HepG2 (cell line): ENCODE results near the gene VARS1. TPM values are rescaled to one million over a fixed set of nuclear protein-coding genes. Genes with fewer than 3 reads are reported as not detected.
A peak's percentile ranks its signal among the peaks of the same experiment; 100 is the strongest.

ENCODE experiments used
- ATAC-seq: fragments of 200-7000 bp; cut with Tn5 transposase; 3 replicates; pipeline ENCODE4 v1.9.1; 2020; ENCODE audit warnings: mild to moderate bottlenecking, moderate library complexity
- BruUV-seq: library from RNA; stranded (reverse); fragments of 400-500 nt; replicated peaks from 2 replicates; lab custom pipeline; 2021; lab: Mats Ljungman, UMichigan
- CTCF ChIA-PET: fragments of 300-600 bp; formaldehyde crosslinking; extraction: SDS; loops from one replicate; lab custom pipeline; 2021; ENCODE audit warnings: low total read pairs, inconsistent platforms, low intra/inter-chr PET ratio; lab: Yijun Ruan, JAX
- POLR2A ChIA-PET: fragments of 350-600 bp; sonication (Branson Sonifier 250); formaldehyde crosslinking; loops from one replicate; lab custom pipeline; 2020; ENCODE audit warnings: antibody characterized with exemption, inconsistent platforms; lab: Yijun Ruan, JAX
- DNase-seq: peaks from one replicate; pipeline ENCODE4 v3.0.0-alpha.2; 2015; ENCODE audit warnings: low spot score
- FAIRE-seq: peaks from 3 replicates; lab custom pipeline; 2011; peaks lifted over from hg19 to GRCh38; lab: Jason Lieb, UNC
- H2AFZ ChIP-seq: one replicate; pipeline ENCODE4 v1.6.1; 2011; ENCODE audit warnings: low read length, inconsistent platforms
- H3K27ac ChIP-seq: fragments of 300-600 bp; 3 replicates; pipeline ENCODE4 v1.8.0; 2011; ENCODE audit warnings: mixed run types, mild to moderate bottlenecking, mixed read lengths, low read length, inconsistent platforms; ENCODE audit not compliant: insufficient read depth; ENCODE audit errors: extremely low read length
- H3K27me3 ChIP-seq, 2 experiments: fragments of 200-600 bp in 1 of 2; 2 replicates in 1 of 2; 3 replicates in 1 of 2; pipeline versions ENCODE4 v1.6.0 to v1.8.0; 2011; ENCODE audit warnings: low read length in 2 of 2, mild to moderate bottlenecking in 2 of 2, moderate library complexity in 2 of 2, inconsistent platforms in 1 of 2; ENCODE audit not compliant: insufficient read depth in 2 of 2, control insufficient read depth in 1 of 2
- H3K36me3 ChIP-seq, 2 experiments: fragments of 200-600 bp in 1 of 2; replicated peaks in 1 of 2; 2 replicates in 1 of 2; 3 replicates in 1 of 2; pipeline versions ENCODE4 v1.5.1 to v1.8.0; 2011; ENCODE audit warnings: low read length in 2 of 2, inconsistent platforms in 1 of 2; ENCODE audit not compliant: insufficient read depth in 2 of 2, control insufficient read depth in 1 of 2
- H3K4me1 ChIP-seq: 2 replicates; pipeline ENCODE4 v1.5.1; 2012; ENCODE audit warnings: low read length, inconsistent platforms; ENCODE audit not compliant: insufficient read depth
- H3K4me2 ChIP-seq: 2 replicates; pipeline ENCODE4 v1.6.0; 2011; ENCODE audit warnings: low read depth, low read length, inconsistent platforms
- H3K4me3 ChIP-seq, 3 experiments: fragments of 200-600 bp in 1 of 3; sonication (generic), shearing (Covaris generic) in 1 of 3; replicated peaks in 1 of 3; 2 replicates each; pipeline ENCODE4 v1.5.1; 2011 to 2016; ENCODE audit warnings: low read length in 3 of 3, inconsistent platforms in 2 of 3, low read depth in 2 of 3, mild to moderate bottlenecking in 2 of 3, control low read depth in 1 of 3, mixed read lengths in 1 of 3; ENCODE audit not compliant: insufficient read depth in 1 of 3
- H3K79me2 ChIP-seq: one replicate; pipeline ENCODE4 v1.6.1; 2011; ENCODE audit warnings: low read length, inconsistent platforms; ENCODE audit not compliant: insufficient read depth
- H3K9ac ChIP-seq: 2 replicates; pipeline ENCODE4 v1.6.0; 2011; ENCODE audit warnings: mild to moderate bottlenecking, low read depth, low read length, inconsistent platforms; ENCODE audit not compliant: insufficient read depth
- H3K9me3 ChIP-seq: 2 replicates; pipeline ENCODE4 v1.5.1; 2012; ENCODE audit warnings: mild to moderate bottlenecking, low read length
- H4K20me1 ChIP-seq: 2 replicates; pipeline ENCODE4 v1.6.0; 2011; ENCODE audit warnings: inconsistent platforms, mild to moderate bottlenecking, low read length, moderate library complexity; ENCODE audit not compliant: insufficient read depth
- CBX1 ChIP-seq: IDR thresholded peaks from one replicate; pipeline ENCODE4 v1.6.1; 2016; ENCODE audit warnings: antibody characterized with exemption, low read depth
- HNRNPLL ChIP-seq: fragments of 200-400 bp; formaldehyde crosslinking; IDR thresholded peaks from 2 replicates; pipeline ENCODE4 v1.6.1; 2017; ENCODE audit warnings: mild to moderate bottlenecking, low read depth, low read length; ENCODE audit not compliant: poor library complexity, severe bottlenecking
- HOXA5 ChIP-seq: sonication (generic); formaldehyde crosslinking; IDR thresholded peaks from 2 replicates; pipeline ENCODE4 v1.4.0; 2020; ENCODE audit warnings: missing genetic modification reagents
- MTA1 ChIP-seq: sonication (generic); formaldehyde crosslinking; IDR thresholded peaks from 2 replicates; pipeline ENCODE4 v1.4.0; 2020; ENCODE audit warnings: missing genetic modification reagents, mild to moderate bottlenecking, borderline replicate concordance
- NR2C2 ChIP-seq: sonication (generic); formaldehyde crosslinking; IDR thresholded peaks from 2 replicates; pipeline ENCODE4 v1.4.0; 2020; ENCODE audit warnings: missing genetic modification reagents, mild to moderate bottlenecking, moderate library complexity, borderline replicate concordance
- RCOR2 ChIP-seq: IDR thresholded peaks from 2 replicates; pipeline ENCODE4 v1.6.1; 2016; ENCODE audit warnings: missing biosample characterization, missing genetic modification reagents
- REL ChIP-seq: sonication (generic); formaldehyde crosslinking; conservative IDR thresholded peaks from 2 replicates; pipeline ENCODE4 v1.8.0; 2022; ENCODE audit warnings: mild to moderate bottlenecking, missing genetic modification reagents, moderate library complexity
- SNAI1 ChIP-seq: sonication (generic); formaldehyde crosslinking; IDR thresholded peaks from 2 replicates; pipeline ENCODE4 v1.5.0; 2020; ENCODE audit warnings: mild to moderate bottlenecking, missing genetic modification reagents, borderline replicate concordance
- ZFP36L2 ChIP-seq: sonication (generic); formaldehyde crosslinking; IDR thresholded peaks from 2 replicates; pipeline ENCODE4 v1.4.0; 2020; ENCODE audit warnings: missing genetic modification reagents
- ZIK1 ChIP-seq: sonication (generic); formaldehyde crosslinking; IDR thresholded peaks from 2 replicates; pipeline ENCODE4 v1.5.0; 2020; ENCODE audit warnings: mild to moderate bottlenecking, low read depth, missing genetic modification reagents, borderline replicate concordance
- ZNF143 ChIP-seq: sonication (generic); formaldehyde crosslinking; IDR thresholded peaks from 2 replicates; pipeline ENCODE4 v1.4.0; 2020; ENCODE audit warnings: missing genetic modification reagents
- ZNF292 ChIP-seq: sonication (generic); formaldehyde crosslinking; IDR thresholded peaks from 2 replicates; pipeline ENCODE4 v1.8.1; 2022; ENCODE audit warnings: mild to moderate bottlenecking, low read depth, missing genetic modification reagents, borderline replicate concordance
- ZNF44 ChIP-seq: sonication (generic); formaldehyde crosslinking; IDR thresholded peaks from 2 replicates; pipeline ENCODE4 v1.5.1; 2020; ENCODE audit warnings: mild to moderate bottlenecking, missing genetic modification reagents
- ZNF484 ChIP-seq: sonication (generic); formaldehyde crosslinking; IDR thresholded peaks from 2 replicates; pipeline ENCODE4 v1.5.1; 2020; ENCODE audit warnings: mild to moderate bottlenecking, low read depth, missing genetic modification reagents, borderline replicate concordance
- ZNF850 ChIP-seq: sonication (generic); formaldehyde crosslinking; conservative IDR thresholded peaks from 2 replicates; pipeline ENCODE4 v1.9.0; 2021; ENCODE audit warnings: mild to moderate bottlenecking, missing genetic modification reagents
- ZNF878 ChIP-seq: sonication (generic); formaldehyde crosslinking; IDR thresholded peaks from 2 replicates; pipeline ENCODE4 v1.8.1; 2023; ENCODE audit warnings: mild to moderate bottlenecking, missing genetic modification reagents, moderate library complexity
- WGBS: methylation state at CpG from one replicate; pipeline ENCODE4 v1.1.6; 2017; ENCODE audit warnings: low lambda C conversion rate; 5-methylcytosine and 5-hydroxymethylcytosine counted together
- in situ Hi-C: cut with HindIII; loops from 2 replicates; pipeline ENCODE4 v1.10.0; 2017; ENCODE audit warnings: low pct_unique_long_range_greater_than_20kb; ENCODE audit not compliant: extremely low pct_ligation_motif_present
- intact Hi-C: fragments of 100-400 bp; cut with micrococcal nuclease; formaldehyde crosslinking; loops from one replicate; pipeline ENCODE4 v1.10.0; 2022; ENCODE audit not compliant: unreplicated experiment
- polyA plus RNA-seq, 8 experiments: library from polyadenylated mRNA; depleted of rRNA in 3 of 8; stranded (reverse) in 7 of 8; unstranded in 1 of 8; fragments of >200 nt; fragmentation: Illumina TruSeq in 4 of 8; extraction: Trizol in 4 of 8; gene quantifications; 2 replicates each; pipeline versions ENCODE4 v1.2.1 to v1.2.3, GENCODE V29; 2011 to 2016; ENCODE audit warnings: low read depth in 4 of 8, missing spikeins in 1 of 8, mixed read lengths in 1 of 8; ENCODE audit not compliant: insufficient read depth in 1 of 8
- total RNA-seq, 5 experiments: library from RNA; depleted of rRNA; stranded (reverse); fragments of >200 nt; fragmentation: Illumina TruSeq; extraction: Trizol; gene quantifications; 2 replicates each; pipeline ENCODE4 v1.2.3, GENCODE V29; 2016; ENCODE audit warnings: low read depth in 1 of 5
- TF ChIP-seq, protein P1 (sequence below): sonication (generic); formaldehyde crosslinking; IDR thresholded peaks from 2 replicates; pipeline ENCODE4 v1.9.0; 2021; ENCODE audit warnings: missing genetic modification reagents, mild to moderate bottlenecking, borderline replicate concordance
- TF ChIP-seq, protein P2 (sequence below): sonication (generic); formaldehyde crosslinking; IDR thresholded peaks from 2 replicates; pipeline ENCODE4 v1.5.0; 2020; ENCODE audit warnings: mild to moderate bottlenecking, missing genetic modification reagents, moderate library complexity
- TF ChIP-seq, protein P3 (sequence below): sonication (generic); formaldehyde crosslinking; IDR thresholded peaks from 2 replicates; pipeline ENCODE4 v1.8.1; 2023; ENCODE audit warnings: mild to moderate bottlenecking, moderate library complexity, missing genetic modification reagents

The VARS1 gene
- total and polyA plus RNA-seq, 2 of the 13 experiments (the other 11 are each of a cell fraction or from before 2014, with no cell fraction given) = 14.7 to 56.1 TPM

DNA sequence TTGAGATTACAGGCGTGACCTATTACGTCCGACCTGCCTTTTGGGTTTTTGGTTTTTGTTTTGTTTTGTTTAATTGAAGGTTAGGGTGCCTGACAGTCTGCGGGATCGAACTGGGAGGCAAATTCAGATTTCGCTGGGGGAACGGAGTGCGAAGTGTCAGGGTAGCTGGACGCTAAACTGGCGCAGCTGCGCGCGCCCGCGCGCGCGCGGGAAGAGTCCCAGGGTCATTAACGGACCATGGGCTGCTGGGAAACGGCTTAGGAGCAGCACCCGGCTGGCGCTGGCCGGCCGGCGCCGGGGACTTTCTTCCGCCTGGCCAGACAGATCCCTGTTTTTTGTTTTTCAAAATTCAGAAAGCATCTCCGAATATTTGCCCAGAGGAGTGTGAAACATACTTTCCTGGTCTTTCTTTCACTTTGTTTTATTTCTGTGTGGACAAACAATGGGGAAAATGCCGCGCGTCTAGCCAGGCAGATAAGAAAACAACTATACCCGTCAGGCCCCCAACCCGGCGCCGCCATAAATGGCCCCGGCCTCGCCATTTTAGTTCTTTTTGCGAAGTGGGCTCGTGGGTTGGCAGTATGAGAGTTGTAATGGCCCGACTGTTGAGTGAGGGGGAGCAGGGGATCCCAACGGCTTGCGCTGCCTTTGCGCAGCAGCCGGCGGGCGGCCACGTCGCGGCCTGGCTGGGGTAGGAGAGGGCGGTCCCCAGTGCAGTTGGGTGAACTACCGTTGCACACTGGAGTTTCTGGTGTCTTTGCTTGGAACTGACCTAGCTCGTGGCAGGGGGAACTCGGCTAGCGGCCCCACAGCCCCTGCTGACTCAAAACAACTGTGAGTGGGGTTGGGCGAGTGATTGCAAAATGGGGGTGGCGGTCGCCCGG is 39.1 kb upstream of the VARS1 start:
- Histone ChIP-seq H3K9me3 (no peaks in the 10 kb centered on the region), H2AFZ (no peak overlapping the region), H3K4me2 (peak overlapping the region; percentile 84), H3K27me3 (peaks cover 0 to 2% of the 10 kb centered on the region in 2 experiments; a peak in 1 of 5 replicates), H3K4me1 (peaks cover 56% of the 10 kb centered on the region), H3K36me3 (peaks cover 12 to 33% of the 10 kb centered on the region in 2 experiments), H3K9ac (peak overlapping the region; percentile 98), H4K20me1 (peaks cover 40% of the 10 kb centered on the region), H3K79me2 (peaks cover 63% of the 10 kb centered on the region), H3K27ac (peak overlapping the region; percentile 93), H3K4me3 (peak overlapping the region; percentile 75 to 98 (median 93))
- no TSS peak for BruUV-seq
- in situ Hi-C loops = loop anchor here (5.0 kb wide), 1 partner anchor 62 kb away; no protein-coding TSS in a partner anchor
- DNase-seq (peak; percentile 92), ATAC-seq (peak; percentile 85), FAIRE-seq (peak; percentile 69)
- intact Hi-C loops = loop anchor here (1.0 to 10.0 kb wide), 6 partner anchors 28 to 292 kb away; partner anchors contain the start of genes CSNK2B, DDX39B, EHMT2 and LY6G5B
- POLR2A ChIA-PET = interaction anchor here (0.6 to 15.7 kb wide), 40 partner anchors 9 to 288 kb away, joined by 3 to 264 read pairs (median 5); partner anchors contain the start of genes ABHD16A, APOM, C6orf47 and CFB
- CTCF ChIA-PET = no interaction called here
- WGBS = under 1% methylated on average over 47 of the region's 59 CpGs
- TF ChIP-seq HNRNPLL (peak; percentile 96), MTA1 (CRISPR knock-in tag) (peak; percentile 71; the same call in 1 of the 2 replicates), ZFP36L2 (CRISPR knock-in tag) (no peak), CBX1 (peak; percentile 20), ZNF484 (peak; percentile 90), ZNF878 (CRISPR knock-in tag) (peak; percentile 58; the same call in 1 of the 2 replicates), SNAI1 (peak; percentile 86), ZNF143 (peak; percentile 89), ZIK1 (0 out of 2 replicates have a peak, but pooled peaks have one; percentile 39), ZNF850 (no peak), NR2C2 (CRISPR knock-in tag) (peak; percentile 84), REL (CRISPR knock-in tag) (peak; percentile 72; the same call in 1 of the 2 replicates), HOXA5 (CRISPR knock-in tag) (peak; percentile 97), RCOR2 (CRISPR knock-in tag) (no peak), ZNF44 (no peak), ZNF292 (no peak)
- TF ChIP-seq, protein P1, sequence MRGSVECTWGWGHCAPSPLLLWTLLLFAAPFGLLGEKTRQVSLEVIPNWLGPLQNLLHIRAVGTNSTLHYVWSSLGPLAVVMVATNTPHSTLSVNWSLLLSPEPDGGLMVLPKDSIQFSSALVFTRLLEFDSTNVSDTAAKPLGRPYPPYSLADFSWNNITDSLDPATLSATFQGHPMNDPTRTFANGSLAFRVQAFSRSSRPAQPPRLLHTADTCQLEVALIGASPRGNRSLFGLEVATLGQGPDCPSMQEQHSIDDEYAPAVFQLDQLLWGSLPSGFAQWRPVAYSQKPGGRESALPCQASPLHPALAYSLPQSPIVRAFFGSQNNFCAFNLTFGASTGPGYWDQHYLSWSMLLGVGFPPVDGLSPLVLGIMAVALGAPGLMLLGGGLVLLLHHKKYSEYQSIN (CRISPR knock-in tag) = no peak
- TF ChIP-seq, protein P2, sequence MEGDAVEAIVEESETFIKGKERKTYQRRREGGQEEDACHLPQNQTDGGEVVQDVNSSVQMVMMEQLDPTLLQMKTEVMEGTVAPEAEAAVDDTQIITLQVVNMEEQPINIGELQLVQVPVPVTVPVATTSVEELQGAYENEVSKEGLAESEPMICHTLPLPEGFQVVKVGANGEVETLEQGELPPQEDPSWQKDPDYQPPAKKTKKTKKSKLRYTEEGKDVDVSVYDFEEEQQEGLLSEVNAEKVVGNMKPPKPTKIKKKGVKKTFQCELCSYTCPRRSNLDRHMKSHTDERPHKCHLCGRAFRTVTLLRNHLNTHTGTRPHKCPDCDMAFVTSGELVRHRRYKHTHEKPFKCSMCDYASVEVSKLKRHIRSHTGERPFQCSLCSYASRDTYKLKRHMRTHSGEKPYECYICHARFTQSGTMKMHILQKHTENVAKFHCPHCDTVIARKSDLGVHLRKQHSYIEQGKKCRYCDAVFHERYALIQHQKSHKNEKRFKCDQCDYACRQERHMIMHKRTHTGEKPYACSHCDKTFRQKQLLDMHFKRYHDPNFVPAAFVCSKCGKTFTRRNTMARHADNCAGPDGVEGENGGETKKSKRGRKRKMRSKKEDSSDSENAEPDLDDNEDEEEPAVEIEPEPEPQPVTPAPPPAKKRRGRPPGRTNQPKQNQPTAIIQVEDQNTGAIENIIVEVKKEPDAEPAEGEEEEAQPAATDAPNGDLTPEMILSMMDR (CRISPR knock-in tag) = no peak
- TF ChIP-seq, protein P3, sequence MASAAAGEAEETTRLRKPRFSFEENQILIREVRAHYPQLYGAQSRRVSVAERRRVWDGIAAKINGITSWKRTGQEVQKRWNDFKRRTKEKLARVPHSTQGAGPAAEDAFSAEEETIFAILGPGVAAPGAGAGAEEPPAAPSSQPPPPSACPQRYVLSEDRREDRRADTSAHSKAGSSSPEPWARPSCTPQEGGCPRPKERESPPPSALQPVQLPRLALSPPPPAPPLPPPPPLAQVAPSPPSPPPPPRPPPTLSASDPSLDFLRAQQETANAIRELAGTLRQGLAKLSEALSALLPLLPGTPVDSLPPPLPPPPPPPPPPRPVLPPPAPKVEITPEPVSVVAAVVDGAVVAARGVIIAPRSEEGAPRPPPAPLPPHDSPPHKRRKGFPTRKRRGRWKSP (CRISPR knock-in tag) = peak; percentile 99
